GM21825 (cell line): ENCODE data around the gene STK11.
"Not testable (repeated sequence)": the region's sequence is repeated elsewhere in the genome, so short reads cannot be mapped to it uniquely, and the experiment has no call there.

Experiments used
- ATAC-seq: cut with Tn5 transposase; IDR thresholded peaks from one replicate; pipeline ENCODE4 v1.9.1; 2021; ENCODE audit warnings: mild to moderate bottlenecking, moderate library complexity; ENCODE audit not compliant: unreplicated experiment

STK11 gene

DNA sequence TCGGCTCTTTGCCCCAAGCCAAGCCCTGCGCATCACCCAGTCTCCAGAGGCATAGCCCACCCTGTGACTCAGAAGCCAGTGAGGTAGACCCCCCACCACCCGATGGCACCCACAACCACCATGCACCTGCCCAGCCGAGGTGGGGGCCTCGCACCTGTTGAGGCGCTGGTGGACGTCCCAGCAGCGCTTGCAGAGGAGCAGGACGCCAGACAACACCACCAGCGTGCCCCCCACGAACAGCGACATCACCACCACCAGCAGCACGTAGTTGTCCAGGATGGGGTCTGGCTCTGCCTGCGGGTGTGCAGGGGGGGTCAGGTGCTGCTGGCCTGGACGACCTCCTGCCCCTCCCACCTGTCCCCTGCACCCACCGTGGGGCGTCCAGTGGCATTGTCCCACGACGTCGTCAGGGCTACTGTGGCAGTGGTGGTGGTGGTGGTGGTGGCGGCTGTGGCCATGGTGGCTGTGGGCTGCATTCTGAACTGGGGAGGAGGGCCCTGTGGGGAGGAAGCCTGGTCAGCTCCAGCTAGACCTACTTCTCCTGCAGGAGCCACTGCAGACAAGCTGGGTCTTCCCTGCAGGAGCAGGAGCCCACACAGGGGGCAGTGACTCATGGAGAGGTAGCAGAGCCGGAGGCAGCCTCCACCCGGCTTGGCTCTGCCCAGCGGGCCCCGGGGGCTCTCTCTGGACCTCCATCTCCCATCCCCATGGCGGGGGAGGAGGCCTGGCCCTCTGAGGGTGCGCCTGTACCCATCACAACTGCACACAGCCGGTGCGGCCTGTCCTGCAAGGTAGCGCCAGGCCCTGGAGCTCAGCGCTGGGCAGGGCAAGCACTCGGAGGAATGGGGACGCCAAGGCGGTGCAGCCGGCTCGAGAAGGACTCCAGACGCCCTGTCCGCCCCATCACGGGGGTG lies 30.3 kb downstream of the STK11 start:
- ATAC-seq: no peak

DNA sequence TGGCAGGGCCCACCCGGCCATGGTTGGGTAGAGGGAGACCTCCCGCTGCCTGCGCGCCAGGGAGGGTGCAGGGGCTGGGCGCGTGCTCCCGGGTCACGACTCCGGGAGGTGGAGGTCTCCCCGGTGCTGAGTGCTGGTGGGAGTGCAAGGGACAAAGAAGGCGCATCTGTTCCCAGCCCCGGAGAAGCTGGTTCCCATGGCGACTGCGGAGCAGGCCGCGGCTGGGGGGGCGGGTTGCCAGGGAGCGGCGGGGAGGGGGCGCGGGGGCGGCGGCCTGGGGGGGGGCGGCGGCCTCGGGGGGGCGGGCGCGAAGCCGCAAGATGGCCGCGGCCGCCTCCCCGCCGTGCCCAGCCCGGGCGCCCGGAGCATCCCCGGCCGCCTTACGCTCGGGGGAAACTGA lies 31.0 kb downstream of the STK11 start:
- no peak for ATAC-seq

DNA sequence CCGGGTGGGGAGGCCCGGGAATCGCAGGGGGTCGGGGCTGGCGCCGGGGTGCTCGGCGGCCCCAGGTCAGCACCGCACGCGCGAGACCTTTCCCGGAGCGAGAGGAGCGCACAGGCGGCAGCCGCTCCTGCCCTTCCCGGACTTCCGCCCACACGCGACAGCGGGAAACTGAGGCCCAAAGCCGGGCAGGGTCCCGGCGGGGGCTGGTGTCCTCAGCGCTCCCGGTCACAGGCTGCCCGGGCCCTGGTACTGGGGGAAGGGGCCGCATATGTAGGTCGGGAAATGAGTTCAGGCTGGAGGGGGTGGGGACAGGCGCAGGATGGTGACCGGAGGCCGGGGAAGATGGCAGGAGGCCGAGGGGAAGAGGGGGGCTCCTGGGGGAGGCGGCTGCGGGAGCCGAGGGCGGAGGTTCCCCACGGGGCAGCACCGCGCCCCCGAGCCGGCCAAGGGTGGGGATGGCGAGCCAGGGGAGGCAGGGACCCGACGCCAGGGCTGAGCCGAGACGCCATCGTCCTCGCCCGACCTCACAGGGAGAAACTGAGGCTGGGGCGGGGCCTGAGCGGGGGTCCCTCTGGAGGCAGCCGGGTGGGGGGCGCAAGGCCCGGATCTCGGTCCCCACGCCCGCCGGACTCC lies 31.6 kb downstream of the STK11 start:
- ATAC-seq: no peak

DNA sequence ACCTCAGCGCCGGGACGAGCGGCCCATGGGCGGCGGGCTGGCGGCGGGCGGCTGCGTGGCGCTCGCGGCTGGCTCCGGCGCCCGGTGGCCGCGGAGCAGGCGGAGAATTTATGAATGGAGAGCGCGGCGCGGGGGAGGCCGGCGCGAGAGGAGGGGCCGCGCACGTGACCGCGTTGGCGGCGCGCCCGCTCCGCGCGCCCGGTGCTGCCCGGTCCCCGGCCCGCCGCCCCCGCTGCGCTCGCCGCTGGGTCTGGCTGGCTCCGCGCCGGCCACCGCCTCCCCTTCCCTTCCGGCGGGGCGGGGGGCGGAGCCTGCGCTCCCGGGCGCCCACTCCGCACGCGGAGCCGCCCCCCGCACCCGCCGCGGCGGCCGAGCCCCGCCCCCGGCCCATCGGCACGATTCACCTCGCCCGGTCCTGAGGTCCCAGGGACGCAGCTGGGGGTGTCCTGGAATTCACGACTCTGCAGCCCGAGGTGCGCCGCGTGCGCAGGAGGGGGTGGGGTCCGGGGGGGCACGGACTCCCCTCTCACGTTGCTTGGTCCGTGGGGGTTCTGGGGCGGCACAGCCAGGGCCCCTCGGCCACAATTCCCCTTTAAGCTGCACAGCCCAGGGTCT lies 32.3 kb downstream of the STK11 start, which contains the start of gene CBARP:
Gene CBARP, minus strand, starts transcription at position 252 of the 615 bp plus-strand sequence. CDS start 1,905 bp downstream, outside the sequence.
- no peak for ATAC-seq

DNA sequence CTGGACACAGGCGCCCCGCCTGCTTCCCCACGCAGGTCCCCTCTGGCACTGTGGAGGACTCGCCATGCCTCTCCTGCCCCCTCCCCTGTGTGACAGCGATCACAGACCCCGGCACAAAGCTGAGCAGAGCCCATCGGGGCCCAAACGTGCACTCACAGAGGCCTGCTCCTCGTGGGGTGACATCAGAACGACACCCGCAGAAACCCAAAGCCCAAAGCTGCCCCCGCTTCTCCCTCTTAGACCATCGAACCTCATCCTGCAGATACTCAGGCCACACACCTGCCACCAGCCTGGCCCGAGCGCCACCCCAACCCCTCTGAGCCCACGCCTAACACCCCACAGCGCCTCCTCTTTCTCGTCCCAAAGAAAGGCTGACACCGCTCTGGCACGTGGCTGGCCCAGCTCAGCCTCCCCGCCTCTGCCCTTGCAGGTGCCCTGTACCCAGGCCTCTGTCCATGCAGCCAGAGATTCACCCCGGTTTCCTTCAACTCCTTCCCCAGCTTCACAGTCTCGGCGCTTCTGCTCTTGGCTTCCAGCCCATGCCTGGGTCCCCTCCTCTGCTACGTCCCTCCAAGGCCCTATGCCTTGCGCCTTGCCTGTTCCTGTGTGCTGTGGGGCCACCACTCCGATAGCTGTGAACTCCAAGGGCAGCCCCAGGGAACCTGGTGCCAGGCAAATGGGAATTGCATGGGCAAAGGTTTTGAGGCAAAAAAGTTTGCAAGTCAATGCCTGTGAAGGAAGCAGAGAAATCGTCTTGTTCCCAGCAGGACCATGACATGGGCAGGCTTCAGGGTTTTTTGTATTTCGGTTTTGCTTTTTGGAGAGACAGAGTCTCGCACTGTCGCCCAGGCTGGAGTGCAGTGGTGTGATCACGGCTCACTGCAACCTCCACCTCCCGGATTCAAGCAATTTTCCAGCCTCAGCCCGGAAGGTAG lies 33.1 kb downstream of the STK11 start:
- no peak for ATAC-seq

DNA sequence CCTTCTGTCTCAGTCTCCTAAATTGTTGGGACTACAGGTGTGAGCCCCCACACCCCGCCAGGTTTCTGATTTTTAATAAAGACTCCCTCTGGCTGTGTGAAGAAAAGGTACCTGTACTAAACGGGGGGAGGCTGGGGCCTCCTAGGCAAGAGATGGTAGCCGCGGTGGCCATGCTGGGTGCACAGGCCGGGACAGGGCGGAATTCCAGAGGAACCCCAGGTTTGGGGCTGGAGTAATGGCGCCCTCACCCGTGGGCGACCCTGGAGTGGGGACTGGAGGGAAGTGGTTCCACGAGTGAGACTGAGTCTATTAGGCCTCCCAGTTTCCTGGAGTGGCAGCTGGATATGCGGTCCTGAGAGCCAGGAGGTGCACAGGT lies 33.8 kb downstream of the STK11 start:
- no peak for ATAC-seq

DNA sequence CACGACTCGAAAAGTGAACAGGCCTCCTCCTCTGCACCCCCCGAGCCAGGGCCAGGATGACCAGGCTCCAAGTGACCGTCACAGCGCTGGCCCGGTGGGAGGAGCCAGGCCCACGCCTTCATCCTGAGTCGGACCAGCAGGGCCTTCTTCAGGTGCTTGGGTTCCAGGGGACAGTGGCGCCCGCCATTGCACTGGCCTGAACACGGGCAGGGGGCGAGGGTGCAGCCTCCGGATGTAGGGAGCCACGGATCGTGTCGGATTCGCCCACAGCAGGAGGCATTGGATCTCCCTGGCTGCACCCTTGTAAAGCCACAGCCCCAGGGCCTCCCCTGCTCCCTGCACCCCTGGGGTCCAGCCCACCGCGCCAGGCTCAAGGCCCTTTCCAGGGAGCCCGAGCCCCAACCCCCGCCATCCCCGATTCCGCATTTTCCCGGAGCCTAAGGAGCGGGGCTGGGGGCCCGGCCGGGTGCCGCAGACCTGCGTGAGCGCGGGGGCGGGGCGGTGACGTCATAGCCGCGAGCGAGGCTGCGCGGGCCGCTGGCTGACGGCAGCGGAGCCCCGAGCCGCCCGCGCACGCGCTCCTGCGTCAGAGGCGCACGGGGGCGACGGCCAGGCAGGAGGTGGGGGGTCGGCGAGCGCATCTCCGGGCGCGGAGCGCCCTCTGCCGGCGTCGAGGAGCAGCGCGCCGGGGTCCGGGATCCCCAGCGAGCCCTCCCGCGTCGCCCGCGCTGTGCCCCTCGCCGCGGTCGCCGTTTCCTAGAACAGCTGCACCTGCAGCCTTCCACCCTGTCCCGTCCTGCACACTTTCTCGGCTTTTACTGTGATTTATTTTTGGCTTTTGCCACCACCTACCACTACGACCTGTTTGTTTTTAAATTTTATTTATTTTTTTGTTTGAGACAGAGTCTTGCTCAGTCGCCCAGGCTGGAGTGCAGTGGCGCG lies 34.5 kb downstream of the STK11 start:
- no peak for ATAC-seq

DNA sequence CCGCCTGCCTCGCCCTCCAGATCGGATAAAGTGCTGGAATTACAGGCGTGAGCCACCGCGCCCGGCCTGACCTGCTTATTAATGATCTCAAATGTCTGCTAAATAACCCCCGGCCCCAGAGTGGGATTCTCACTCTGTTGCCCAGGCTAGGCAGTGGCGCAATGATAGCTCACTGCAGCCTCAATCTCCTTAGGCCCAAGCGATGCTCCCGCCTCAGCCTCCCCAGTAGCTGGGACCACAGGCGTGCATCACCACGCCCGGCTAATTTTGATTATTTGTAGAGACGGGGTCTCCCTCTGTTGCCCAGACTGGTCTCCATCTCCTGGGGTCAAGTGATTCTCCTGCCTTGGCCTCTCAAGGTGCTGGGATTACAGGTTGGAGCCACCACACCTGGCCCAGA lies 35.3 kb downstream of the STK11 start:
- no peak for ATAC-seq

DNA sequence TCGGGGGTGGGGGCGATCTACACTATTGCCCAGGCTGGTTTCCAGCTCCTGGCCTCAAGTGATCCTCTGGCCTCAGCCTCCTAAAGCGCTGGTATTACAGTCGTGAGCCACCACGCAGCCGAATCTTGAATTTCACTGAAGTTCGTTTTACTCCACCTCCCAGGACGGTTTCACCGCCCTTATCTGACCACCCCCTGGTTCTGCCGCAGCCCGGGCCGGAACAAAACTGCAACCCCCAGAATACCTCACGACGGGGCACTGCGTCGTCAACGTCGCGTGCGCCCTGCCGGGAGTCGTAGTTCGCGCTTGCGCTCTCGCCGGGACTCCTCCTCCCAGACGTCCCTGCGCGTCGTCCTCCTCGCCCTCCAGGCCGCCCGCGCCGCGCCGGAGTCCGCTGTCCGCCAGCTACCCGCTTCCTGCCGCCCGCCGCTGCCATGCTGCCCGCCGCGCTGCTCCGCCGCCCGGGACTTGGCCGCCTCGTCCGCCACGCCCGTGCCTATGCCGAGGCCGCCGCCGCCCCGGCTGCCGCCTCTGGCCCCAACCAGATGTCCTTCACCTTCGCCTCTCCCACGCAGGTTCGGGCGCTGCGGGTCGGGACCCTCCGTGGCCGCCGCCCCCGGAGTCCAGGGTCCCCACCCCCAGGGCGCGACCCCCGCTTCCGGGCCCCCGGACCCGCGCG lies 36.0 kb downstream of the STK11 start, which contains the start of gene ATP5F1D:
Gene ATP5F1D, plus strand, starts transcription at position 335 of the 679 bp plus-strand sequence. Its CDS starts 100 bp downstream, at position 435.
- ATAC-seq: peak; percentile 44

DNA sequence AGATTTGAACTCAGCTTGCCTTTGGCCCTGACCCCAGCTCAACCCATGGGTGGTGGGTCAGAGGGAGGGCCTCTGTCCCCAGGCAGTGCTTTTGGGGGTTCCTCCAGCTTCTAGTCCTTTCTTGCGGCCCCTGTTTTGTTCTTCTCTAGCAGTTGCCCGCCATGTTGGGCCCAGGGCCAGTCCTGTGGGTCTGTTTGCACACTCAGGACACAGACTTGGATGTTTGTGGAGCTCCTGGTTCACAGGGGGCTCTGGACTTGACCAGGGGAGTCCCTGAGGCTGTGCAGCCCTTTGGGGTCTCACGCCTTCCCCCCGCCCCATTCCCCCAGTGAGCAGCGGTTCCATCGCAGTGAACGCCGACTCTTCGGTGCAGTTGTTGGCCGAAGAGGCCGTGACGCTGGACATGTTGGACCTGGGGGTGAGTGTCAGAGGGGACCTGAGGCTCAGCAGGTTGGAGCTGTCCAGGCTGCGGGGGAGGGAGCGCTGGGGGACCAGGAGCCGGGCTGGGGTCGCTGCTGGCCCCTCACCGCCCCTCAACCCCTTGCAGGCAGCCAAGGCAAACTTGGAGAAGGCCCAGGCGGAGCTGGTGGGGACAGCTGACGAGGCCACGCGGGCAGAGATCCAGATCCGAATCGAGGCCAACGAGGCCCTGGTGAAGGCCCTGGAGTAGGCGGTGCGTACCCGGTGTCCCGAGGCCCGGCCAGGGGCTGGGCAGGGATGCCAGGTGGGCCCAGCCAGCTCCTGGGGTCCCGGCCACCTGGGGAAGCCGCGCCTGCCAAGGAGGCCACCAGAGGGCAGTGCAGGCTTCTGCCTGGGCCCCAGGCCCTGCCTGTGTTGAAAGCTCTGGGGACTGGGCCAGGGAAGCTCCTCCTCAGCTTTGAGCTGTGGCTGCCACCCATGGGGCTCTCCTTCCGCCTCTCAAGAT lies 38.5 kb downstream of the STK11 start:
- no peak for ATAC-seq

DNA sequence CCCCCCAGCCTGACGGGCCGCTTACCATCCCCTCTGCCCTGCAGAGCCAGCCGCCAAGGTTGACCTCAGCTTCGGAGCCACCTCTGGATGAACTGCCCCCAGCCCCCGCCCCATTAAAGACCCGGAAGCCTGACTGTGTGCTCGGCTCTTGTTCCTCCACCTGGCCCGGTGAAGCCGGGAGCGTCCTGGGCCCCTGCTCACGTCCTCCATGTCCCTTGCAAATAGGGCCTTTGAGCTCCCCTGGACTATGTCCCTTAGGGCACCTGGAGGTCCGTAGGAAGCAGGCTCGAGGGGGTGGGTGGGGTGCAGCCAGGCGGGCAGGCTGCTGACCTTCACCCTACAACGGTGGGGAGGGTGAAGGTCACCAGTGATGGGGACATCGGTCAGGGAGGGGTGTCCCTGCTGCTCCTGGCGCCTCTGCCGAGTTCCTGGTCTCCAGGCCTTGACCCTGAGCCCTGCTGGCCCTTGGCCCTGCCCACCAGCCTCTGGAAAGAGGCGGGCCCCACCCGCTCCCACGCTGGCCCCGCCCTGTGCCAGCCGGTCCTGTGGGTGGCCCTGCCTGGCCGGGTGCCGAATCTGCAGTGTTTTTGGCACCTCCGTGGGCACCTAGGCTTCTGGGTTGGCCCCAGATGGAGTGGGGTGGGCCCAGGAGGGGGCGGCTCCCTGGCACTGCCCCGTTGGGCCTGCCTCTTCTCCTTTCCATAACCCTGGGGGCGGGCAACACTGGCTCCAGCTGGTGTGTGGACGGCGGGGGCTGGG lies 39.3 kb downstream of the STK11 start:
- no peak for ATAC-seq

DNA sequence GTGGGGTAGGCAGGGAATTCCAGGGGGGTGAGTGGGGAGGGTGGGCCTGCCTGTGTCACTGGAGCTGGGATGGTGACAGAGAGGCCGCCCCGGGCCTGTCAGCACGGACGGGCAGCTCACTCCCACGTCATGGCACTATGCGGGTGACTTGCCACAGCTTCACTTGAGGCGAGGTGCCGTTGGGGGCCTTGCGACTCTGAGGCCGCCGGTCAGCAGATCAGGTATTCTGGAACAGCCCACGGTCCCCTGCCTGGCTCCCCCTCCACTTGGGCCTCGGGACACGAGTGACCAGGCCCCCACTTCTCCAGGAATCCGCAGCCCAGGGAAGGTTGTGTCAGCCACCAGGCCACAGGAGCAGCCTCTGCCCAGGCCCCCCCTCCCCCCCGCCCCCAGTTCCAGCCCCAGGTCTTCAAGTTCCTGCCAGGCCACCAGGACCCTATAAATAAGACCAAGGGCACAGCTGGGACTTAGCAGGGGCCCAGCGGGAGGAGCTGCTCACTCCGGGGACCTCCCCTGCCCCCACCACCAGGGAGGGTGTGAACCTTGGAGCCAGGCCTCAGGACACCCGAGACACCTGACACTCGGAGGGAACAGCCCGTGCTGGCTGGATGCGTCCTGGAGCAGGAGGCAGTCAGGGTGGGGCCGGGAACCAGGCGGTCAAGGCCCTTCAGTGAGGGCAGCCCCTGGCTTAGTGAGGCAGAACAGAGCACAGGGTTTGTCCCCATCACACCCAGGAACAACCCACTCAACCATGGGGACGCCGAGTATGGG lies 40.1 kb downstream of the STK11 start:
- no peak for ATAC-seq

DNA sequence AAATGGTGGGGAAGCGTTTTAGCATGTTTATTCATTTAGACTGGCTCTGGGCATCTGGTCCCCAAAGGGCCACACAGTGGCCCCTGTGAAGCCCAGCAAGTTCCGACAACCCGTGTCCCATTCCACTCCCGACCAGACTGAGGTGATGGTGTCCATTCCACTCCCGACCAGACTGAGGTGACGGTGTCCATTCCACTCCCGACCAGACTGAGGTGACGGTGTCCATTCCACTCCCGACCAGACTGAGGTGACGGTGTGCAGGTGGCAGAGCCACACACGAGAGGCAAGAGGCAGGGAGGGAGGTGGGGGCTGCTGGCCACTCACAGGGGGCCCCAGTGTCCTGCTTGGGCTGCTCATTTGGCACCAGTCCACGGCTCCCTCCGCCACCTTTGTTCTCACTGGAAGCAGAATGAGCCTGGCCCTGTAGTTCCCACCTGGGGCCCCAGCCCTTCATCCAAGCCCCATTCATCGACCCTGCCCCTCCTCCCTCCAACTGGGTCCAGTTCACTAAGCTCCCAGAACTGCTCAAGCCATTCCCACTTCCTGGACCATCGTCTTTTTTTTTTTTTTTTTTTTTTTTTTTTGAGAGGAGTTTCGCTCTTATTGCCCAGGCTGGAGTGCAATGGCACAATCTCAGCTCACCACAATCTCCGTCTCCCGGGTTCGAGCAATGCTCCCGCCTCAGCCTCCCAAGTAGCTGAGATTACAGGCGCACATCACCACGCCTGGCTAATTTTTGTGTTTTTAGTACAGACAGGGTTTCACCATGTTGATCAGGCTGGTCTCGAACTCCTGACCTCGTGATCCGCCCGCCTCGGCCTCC lies 40.9 kb downstream of the STK11 start:
- not testable (repeated sequence) for ATAC-seq

DNA sequence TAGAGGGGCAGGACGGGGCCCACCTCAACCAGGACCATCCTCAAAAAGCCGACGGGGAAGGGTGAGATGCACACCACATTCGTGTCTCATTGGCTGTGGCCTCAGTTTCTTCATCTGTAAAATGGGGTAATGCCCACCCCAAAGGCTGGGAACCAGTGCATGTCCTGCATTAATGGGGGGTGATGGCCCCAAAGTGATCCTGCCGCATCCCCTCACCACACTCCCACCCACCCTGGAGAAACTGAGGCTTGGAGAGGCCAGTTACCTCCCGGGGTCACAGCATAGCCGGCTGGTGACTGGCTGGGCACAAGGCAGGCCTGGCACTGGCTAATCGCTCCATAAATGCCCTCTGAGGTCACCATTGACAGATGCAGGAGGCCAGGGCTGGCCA lies 42.2 kb downstream of the STK11 start:
- ATAC-seq: no peak

DNA sequence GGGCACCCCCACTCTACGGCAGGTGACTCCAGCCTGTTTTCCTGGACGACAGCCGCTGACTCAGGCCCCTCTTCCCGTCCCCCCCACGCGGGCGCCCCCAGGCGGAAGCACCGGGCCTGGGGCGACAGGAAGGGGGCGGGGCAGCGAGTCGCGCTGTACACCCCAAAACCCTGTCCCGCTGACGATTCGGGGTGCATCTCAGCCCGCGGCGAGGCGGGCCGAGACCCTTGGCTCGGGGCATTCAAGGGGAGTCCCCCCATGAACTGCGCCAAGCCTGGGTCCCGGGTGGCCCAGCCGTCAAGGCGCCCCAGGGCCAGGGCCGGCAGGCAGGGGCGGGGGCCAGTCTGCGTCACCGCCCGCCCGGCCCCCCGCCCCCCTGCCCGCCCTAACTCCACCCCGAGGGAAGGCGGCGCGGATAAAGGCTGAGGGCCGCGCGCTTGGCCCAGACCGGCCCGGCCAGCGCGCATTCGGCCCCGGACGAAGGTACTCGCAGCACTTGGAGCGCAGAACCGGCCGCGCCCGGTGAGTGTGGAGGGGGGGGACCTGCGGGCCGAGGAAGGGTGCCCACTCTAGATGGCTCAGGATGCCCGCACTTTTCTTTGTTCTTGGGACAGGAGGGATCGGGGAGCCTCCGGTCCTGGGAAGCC lies 42.7 kb downstream of the STK11 start, which contains the start of gene MIDN:
Gene MIDN, plus strand, starts transcription at position 445 of the 647 bp plus-strand sequence. CDS start 1,714 bp downstream, outside the sequence.
- peak; percentile 7 for ATAC-seq
